22Rv1 (cell line): Measurements from ENCODE around the gene WWOX.

ENCODE experiments used
- ZFX ChIP-seq: fragments of 450-650 bp; IDR thresholded peaks from 2 replicates; pipeline ENCODE4 v1.6.1; 2017; ENCODE audit warnings: antibody characterized with exemption, borderline replicate concordance
- TF ChIP-seq, protein P1 (sequence below): fragments of 450-650 bp; IDR thresholded peaks from 2 replicates; pipeline ENCODE4 v1.5.1; 2017; ENCODE audit warnings: mild to moderate bottlenecking

DNA sequence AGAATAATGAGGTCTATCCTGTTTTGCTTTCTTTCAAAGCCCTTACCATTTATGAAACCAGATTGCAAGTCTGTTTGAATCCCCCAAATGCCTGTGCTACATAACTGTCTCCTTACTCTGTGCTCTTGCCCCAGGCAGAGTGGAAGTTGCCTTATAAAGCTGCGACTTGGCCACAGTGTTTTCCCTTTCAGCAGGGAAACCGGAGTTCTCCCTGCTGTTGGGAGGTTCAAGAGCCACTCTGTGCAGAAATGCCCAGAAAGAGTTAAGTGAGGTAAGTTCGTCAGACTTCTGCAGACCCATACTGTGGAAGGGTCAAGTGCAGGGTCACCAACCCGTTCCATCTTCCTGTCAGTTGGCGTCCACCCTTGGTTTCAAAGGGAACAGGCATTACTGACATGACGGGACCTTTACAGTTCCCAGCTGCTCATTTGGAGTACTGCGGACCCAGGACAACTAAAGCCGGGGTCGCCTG is 508.9 kb downstream of the WWOX start:
- TF ChIP-seq, protein P1, sequence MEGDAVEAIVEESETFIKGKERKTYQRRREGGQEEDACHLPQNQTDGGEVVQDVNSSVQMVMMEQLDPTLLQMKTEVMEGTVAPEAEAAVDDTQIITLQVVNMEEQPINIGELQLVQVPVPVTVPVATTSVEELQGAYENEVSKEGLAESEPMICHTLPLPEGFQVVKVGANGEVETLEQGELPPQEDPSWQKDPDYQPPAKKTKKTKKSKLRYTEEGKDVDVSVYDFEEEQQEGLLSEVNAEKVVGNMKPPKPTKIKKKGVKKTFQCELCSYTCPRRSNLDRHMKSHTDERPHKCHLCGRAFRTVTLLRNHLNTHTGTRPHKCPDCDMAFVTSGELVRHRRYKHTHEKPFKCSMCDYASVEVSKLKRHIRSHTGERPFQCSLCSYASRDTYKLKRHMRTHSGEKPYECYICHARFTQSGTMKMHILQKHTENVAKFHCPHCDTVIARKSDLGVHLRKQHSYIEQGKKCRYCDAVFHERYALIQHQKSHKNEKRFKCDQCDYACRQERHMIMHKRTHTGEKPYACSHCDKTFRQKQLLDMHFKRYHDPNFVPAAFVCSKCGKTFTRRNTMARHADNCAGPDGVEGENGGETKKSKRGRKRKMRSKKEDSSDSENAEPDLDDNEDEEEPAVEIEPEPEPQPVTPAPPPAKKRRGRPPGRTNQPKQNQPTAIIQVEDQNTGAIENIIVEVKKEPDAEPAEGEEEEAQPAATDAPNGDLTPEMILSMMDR, result no peak
- no peak for TF ChIP-seq ZFX
